Measurements from ENCODE around the gene ABCA9.

The ABCA9 gene

DNA sequence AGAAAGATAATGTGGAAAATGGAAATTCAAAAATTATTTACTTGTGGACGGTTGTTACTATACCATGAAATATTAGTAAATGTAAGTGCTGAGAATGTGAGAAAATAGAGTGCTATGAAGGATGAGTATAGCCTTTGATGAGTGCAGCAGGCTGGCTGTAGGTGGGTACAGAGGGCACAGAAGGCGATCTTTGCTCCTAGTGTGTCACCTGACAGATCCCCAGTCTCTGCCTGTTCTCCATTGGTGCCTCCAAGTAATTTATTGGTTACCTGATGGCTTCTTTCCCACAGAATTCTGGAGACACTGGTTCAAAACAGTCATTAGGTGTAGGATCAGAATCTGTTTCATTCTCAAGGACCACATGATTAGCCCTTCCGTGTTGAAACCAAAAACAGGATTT, 28.9 kb downstream of the ABCA9 start:
- DNase-seq (ENCODE audit: low read depth) = no peak
- TF ChIP-seq, protein P1, sequence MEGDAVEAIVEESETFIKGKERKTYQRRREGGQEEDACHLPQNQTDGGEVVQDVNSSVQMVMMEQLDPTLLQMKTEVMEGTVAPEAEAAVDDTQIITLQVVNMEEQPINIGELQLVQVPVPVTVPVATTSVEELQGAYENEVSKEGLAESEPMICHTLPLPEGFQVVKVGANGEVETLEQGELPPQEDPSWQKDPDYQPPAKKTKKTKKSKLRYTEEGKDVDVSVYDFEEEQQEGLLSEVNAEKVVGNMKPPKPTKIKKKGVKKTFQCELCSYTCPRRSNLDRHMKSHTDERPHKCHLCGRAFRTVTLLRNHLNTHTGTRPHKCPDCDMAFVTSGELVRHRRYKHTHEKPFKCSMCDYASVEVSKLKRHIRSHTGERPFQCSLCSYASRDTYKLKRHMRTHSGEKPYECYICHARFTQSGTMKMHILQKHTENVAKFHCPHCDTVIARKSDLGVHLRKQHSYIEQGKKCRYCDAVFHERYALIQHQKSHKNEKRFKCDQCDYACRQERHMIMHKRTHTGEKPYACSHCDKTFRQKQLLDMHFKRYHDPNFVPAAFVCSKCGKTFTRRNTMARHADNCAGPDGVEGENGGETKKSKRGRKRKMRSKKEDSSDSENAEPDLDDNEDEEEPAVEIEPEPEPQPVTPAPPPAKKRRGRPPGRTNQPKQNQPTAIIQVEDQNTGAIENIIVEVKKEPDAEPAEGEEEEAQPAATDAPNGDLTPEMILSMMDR (IDR thresholded peaks at IDR 0.05; ENCODE audit: control insufficient read depth, extremely low read depth, insufficient read depth) = no peak
- no peak overlapping the region for H3K4me3 ChIP-seq (ENCODE audit: low read depth, low read length)

DNA sequence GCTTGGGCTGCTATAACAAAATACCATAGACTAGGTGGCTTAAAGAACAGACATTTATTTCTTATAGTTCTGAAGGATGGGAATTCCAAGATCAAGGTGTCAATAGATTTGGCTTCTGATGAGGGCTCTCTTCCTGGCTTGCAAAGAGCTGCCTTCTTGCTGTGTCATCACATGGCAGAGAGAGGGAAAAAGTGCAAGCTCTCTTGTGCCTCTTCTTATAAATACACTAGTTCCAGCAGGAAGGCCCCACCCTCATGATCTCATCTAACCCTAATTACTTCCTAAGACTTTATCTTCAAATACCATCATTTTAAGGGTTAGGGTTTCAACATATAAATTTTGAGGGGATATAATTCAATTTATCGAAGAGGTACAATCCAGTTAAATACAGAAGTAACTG, 30.6 kb downstream of the ABCA9 start:
- TF ChIP-seq, protein P1 (IDR thresholded peaks at IDR 0.05; ENCODE audit: control insufficient read depth, extremely low read depth, insufficient read depth) = no peak
- no peak overlapping the region for H3K4me3 ChIP-seq (ENCODE audit: low read depth, low read length)
- DNase-seq (ENCODE audit: low read depth) = no peak

DNA sequence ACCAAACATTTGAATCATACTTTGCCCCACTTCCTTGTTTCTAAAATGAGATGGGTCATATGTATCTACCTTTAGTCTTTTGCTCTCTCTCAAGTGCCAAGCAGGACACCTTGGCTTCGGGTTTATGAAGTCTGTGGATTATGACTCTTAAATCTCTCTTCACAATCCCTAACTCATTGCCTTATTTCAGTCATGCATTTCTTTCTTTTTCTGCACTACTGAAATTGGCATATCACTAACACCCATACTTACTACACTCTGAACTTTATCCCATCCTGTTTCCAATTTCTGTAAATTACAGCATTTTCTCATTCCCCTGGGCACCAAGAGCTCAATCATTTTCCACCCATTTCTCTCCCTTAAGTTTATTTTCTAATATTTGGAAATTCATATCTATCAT, 42.0 kb downstream of the ABCA9 start:
- TF ChIP-seq, protein P1 (IDR thresholded peaks at IDR 0.05; ENCODE audit: control insufficient read depth, extremely low read depth, insufficient read depth) = no peak
- DNase-seq (ENCODE audit: low read depth) = no peak
- no peak overlapping the region for H3K4me3 ChIP-seq (ENCODE audit: low read depth, low read length)

DNA sequence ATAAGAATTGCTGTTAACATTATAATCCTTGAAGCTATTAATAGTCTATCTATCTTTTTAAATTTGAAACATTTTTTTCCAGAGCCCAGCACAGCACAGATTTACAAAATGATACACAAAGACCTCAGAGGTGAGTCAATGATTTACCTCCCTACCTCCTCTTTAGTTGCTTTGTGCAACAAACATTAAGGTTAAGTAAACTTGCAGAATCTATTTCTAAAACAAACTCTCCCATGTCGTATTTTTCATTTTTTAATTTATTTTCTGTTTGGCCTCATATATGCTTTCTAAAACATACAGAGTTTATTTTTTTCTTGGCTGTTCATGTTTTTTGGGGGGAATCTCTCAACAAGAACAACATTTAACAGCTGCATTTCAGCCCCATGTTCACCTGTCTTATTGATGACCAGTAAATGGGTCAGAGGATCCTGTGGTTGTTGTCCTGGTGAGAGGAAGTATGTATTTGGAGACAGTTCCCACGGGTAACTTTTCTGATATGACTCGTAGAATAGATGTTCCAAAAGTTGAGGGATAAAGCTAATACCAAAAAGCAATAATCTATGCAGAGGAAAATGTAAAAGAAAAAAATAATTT, 42.6 kb downstream of the ABCA9 start:
- no peak overlapping the region for H3K4me3 ChIP-seq (ENCODE audit: low read depth, low read length)
- no peak for DNase-seq (ENCODE audit: low read depth)
- TF ChIP-seq, protein P1 (IDR thresholded peaks at IDR 0.05; ENCODE audit: control insufficient read depth, extremely low read depth, insufficient read depth) = no peak

DNA sequence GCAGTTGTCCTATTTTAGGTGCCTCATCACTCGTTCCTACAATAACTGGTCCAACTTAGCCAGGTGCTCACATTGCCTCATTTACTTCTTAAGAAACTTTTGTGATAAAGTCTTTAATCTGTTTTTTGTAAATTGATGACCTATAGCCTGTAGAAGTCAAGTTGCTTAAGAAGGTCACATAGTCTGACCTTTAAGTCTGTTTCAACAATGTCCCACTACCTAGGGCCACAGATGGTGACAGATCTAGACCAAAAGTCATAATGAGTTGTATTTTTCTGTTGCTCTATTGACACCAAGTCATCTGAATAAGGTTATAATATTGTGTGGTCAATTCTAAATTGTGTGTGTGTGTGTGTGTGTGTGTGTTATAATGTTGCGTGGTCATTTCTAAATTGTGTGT, 45.1 kb downstream of the ABCA9 start:
- TF ChIP-seq, protein P1 (IDR thresholded peaks at IDR 0.05; ENCODE audit: control insufficient read depth, extremely low read depth, insufficient read depth) = no peak
- DNase-seq (ENCODE audit: low read depth) = no peak
- no peak overlapping the region for H3K4me3 ChIP-seq (ENCODE audit: low read depth, low read length)

DNA sequence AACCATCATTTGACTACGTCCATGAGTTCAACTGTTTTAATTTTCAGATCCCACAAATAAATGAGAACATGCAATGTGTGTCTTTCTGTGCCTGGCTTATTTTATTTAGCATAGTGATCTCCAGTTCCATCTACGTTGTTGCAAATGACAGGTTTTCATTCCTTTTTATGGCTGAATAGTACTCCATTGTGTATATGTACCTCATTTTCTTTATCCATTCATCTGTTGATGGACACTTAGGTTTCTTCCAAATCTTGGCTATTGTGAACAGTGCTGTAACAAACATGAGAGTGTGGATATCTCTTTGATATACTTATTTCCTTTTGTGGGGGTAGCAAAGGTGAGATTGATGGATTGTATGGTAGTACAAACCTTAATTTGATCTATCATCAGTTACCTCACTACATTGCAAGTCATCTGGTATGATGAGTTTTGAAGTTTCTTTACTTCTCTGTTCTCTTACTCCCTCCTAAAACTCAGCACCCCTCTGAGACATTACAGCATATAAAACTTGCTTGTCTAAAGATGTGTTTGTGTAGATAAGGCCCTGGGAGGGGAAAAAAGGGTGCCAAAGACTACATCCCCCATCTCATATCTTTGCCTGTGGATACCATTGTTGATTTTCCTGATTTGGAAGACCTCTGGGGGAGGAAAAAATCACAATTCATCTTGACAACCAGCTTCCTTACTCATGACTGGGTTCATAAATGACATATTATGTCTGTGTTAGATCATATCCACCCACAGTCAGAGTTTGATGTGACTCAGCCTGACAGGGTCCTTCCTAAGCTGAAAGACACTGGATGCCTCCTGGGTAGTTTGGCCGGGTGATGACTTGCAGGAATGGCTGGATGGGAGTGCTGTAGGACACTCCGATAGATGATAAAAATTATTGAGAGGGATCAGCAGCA, 47.6 kb downstream of the ABCA9 start:
- DNase-seq (ENCODE audit: low read depth) = no peak
- TF ChIP-seq, protein P1 (IDR thresholded peaks at IDR 0.05; ENCODE audit: control insufficient read depth, extremely low read depth, insufficient read depth) = no peak
- H3K4me3 ChIP-seq (ENCODE audit: low read depth, low read length) = no peak overlapping the region
